IMR-90 (cell line): Measurements from ENCODE around the gene COL25A1. TPM values are rescaled to one million over a fixed set of nuclear protein-coding genes. Genes with fewer than 3 reads are reported as not detected.

Experiments
- ATAC-seq: fragments of 200-7000 bp; cut with Tn5 transposase; 2 replicates; pipeline ENCODE4 v1.9.1; 2020; ENCODE audit warnings: low read depth, mild to moderate bottlenecking, moderate library complexity
- BruUV-seq: library from RNA; stranded (reverse); fragments of 400-500 nt; replicated peaks from 2 replicates; lab custom pipeline; 2021; lab: Mats Ljungman, UMichigan
- CTCF ChIA-PET: fragments of 300-600 bp; formaldehyde crosslinking; extraction: SDS; loops from one replicate; lab custom pipeline; 2021; ENCODE audit warnings: antibody characterized with exemption; lab: Yijun Ruan, JAX
- POLR2A ChIA-PET: fragments of 300-600 bp; sonication (Branson Sonifier 250); formaldehyde crosslinking; loops from one replicate; lab custom pipeline; 2022; ENCODE audit warnings: antibody characterized with exemption; ENCODE audit not compliant: unreplicated experiment; lab: Charles Lee
- DNase-seq: peaks from one replicate; pipeline ENCODE4 v3.0.0; 2013
- H2AFZ ChIP-seq: replicated peaks from 2 replicates; pipeline ENCODE3; 2013; ENCODE audit warnings: low read length, mild to moderate bottlenecking; ENCODE audit not compliant: poor library complexity
- H2AK5ac ChIP-seq: 2 replicates; pipeline ENCODE4 v1.6.1; 2013; ENCODE audit warnings: low read depth, low read length, inconsistent platforms
- H2AK9ac ChIP-seq: replicated peaks from 2 replicates; pipeline ENCODE3; 2013; ENCODE audit warnings: mild to moderate bottlenecking, low read depth, low read length, moderate library complexity; ENCODE audit not compliant: poor library complexity
- H2BK120ac ChIP-seq: 2 replicates; pipeline ENCODE4 v1.6.1; 2013; ENCODE audit warnings: low read depth, low read length, inconsistent platforms
- H2BK15ac ChIP-seq: 3 replicates; pipeline ENCODE4 v1.6.1; 2013; ENCODE audit warnings: low read depth, low read length, inconsistent platforms
- H2BK20ac ChIP-seq: 2 replicates; pipeline ENCODE4 v1.6.1; 2013; ENCODE audit warnings: low read depth, mild to moderate bottlenecking, inconsistent platforms, low read length, moderate library complexity
- H2BK5ac ChIP-seq: 2 replicates; pipeline ENCODE4 v1.6.1; 2013; ENCODE audit warnings: mild to moderate bottlenecking, low read depth, low read length, inconsistent platforms; ENCODE audit not compliant: poor library complexity, severe bottlenecking
- H3K14ac ChIP-seq: replicated peaks from 2 replicates; pipeline ENCODE4 v1.6.1; 2013; ENCODE audit warnings: low read depth, low read length, inconsistent platforms
- H3K18ac ChIP-seq: 2 replicates; pipeline ENCODE4 v1.6.1; 2013; ENCODE audit warnings: low read depth, low read length, control low read depth
- H3K23ac ChIP-seq: 2 replicates; pipeline ENCODE4 v1.6.1; 2013; ENCODE audit warnings: low read depth, low read length, inconsistent platforms
- H3K27ac ChIP-seq: 2 replicates; pipeline ENCODE4 v1.5.1; 2013; ENCODE audit warnings: mild to moderate bottlenecking, control low read depth, low read length; ENCODE audit not compliant: insufficient read depth
- H3K27me3 ChIP-seq: 2 replicates; pipeline ENCODE4 v1.6.1; 2013; ENCODE audit warnings: low read length; ENCODE audit not compliant: control insufficient read depth, insufficient read depth
- H3K36me3 ChIP-seq: 2 replicates; pipeline ENCODE4 v1.6.1; 2013; ENCODE audit warnings: low read length, mixed read lengths; ENCODE audit not compliant: control insufficient read depth, insufficient read depth
- H3K4ac ChIP-seq: 2 replicates; pipeline ENCODE4 v1.6.1; 2013; ENCODE audit warnings: low read depth, low read length, inconsistent platforms
- H3K4me1 ChIP-seq: 2 replicates; pipeline ENCODE4 v1.6.1; 2013; ENCODE audit warnings: low read length, mixed read lengths; ENCODE audit not compliant: control insufficient read depth, insufficient read depth
- H3K4me2 ChIP-seq: 2 replicates; pipeline ENCODE4 v1.6.1; 2013; ENCODE audit warnings: low read depth, mild to moderate bottlenecking, control low read depth, low read length, moderate library complexity
- H3K4me3 ChIP-seq: 2 replicates; pipeline ENCODE4 v1.5.1; 2013; ENCODE audit warnings: low read depth, mild to moderate bottlenecking, control low read depth, low read length, moderate library complexity; ENCODE audit not compliant: insufficient read depth
- H3K56ac ChIP-seq: 2 replicates; pipeline ENCODE4 v1.6.1; 2013; ENCODE audit warnings: low read length, inconsistent platforms; ENCODE audit not compliant: insufficient read depth; ENCODE audit errors: extremely low read depth
- H3K79me1 ChIP-seq, 2 experiments: 2 replicates each; pipeline ENCODE4 v1.6.1; 2013; ENCODE audit warnings: low read length in 2 of 2, inconsistent platforms in 1 of 2, low read depth in 1 of 2
- H3K9ac ChIP-seq: 2 replicates; pipeline ENCODE4 v1.6.1; 2013; ENCODE audit warnings: low read depth, low read length, control low read depth
- H3K9me1 ChIP-seq: 2 replicates; pipeline ENCODE4 v1.6.1; 2013; ENCODE audit warnings: low read length, inconsistent platforms; ENCODE audit not compliant: insufficient read depth
- H3K9me3 ChIP-seq: 2 replicates; pipeline ENCODE4 v1.6.1; 2013; ENCODE audit warnings: low read length; ENCODE audit not compliant: control insufficient read depth, insufficient read depth
- H4K20me1 ChIP-seq: 2 replicates; pipeline ENCODE4 v1.6.1; 2013; ENCODE audit warnings: low read length, inconsistent platforms; ENCODE audit not compliant: insufficient read depth
- H4K5ac ChIP-seq: 2 replicates; pipeline ENCODE4 v1.6.1; 2013; ENCODE audit warnings: mild to moderate bottlenecking, low read depth, low read length, control low read depth
- H4K8ac ChIP-seq, 2 experiments: 2 replicates each; pipeline ENCODE4 v1.6.1; 2013; ENCODE audit warnings: low read depth in 2 of 2, low read length in 2 of 2, control low read depth in 1 of 2, inconsistent platforms in 1 of 2
- H4K91ac ChIP-seq: 2 replicates; pipeline ENCODE4 v1.6.1; 2013; ENCODE audit warnings: low read depth, low read length, inconsistent platforms; ENCODE audit not compliant: insufficient read depth
- BHLHE40 ChIP-seq: fragments of 150-350 bp; IDR thresholded peaks from 2 replicates; pipeline ENCODE4 v1.6.1; 2016; ENCODE audit warnings: mild to moderate bottlenecking, low read depth, low read length
- FOS ChIP-seq: fragments of 150-350 bp; IDR thresholded peaks from 2 replicates; pipeline ENCODE4 v1.6.1; 2016; ENCODE audit warnings: low read depth, low read length
- MAFK ChIP-seq: IDR thresholded peaks from 2 replicates; pipeline ENCODE4 v1.6.1; 2012; ENCODE audit warnings: low read depth, low read length, improper control_type of control experiment
- MXI1 ChIP-seq: IDR thresholded peaks from 2 replicates; pipeline ENCODE4 v1.6.1; 2012; ENCODE audit warnings: low read depth, mild to moderate bottlenecking, low read length, moderate library complexity, borderline replicate concordance
- NFE2L2 ChIP-seq: fragments of 150-350 bp; IDR thresholded peaks from 2 replicates; pipeline ENCODE4 v1.6.1; 2016; ENCODE audit warnings: low read depth, mild to moderate bottlenecking, low read length
- POLR2A ChIP-seq: IDR thresholded peaks from 2 replicates; pipeline ENCODE4 v1.6.1; 2012; ENCODE audit warnings: mild to moderate bottlenecking, low read depth, low read length
- RAD21 ChIP-seq: IDR thresholded peaks from 2 replicates; pipeline ENCODE4 v1.6.1; 2012; ENCODE audit warnings: low read length, improper control_type of control experiment
- RCOR1 ChIP-seq: IDR thresholded peaks from 2 replicates; pipeline ENCODE4 v1.6.1; 2012; ENCODE audit warnings: mild to moderate bottlenecking, low read length, improper control_type of control experiment; ENCODE audit not compliant: insufficient replicate concordance
- RFX5 ChIP-seq: IDR thresholded peaks from 2 replicates; pipeline ENCODE4 v1.8.0; 2012; ENCODE audit warnings: low read depth, mild to moderate bottlenecking, low read length, moderate library complexity
- USF2 ChIP-seq: fragments of 150-350 bp; IDR thresholded peaks from 2 replicates; pipeline ENCODE4 v1.6.1; 2017; ENCODE audit warnings: mild to moderate bottlenecking, antibody characterized with exemption, low read length, low read depth
- dilution Hi-C: fragments of 300-500 bp; cut with HindIII; formaldehyde crosslinking; loops from one replicate; pipeline ENCODE4 v1.14.3; 2018; ENCODE audit warnings: low sequenced_read_pairs; ENCODE audit not compliant: unreplicated experiment
- in situ Hi-C: fragments of 300-500 bp; cut with MboI; formaldehyde crosslinking; loops from 3 replicates; pipeline ENCODE4 v1.14.3; 2019; ENCODE audit warnings: low sequenced_read_pairs, inconsistent platforms, mixed read lengths
- intact Hi-C: fragments of 100-400 bp; cut with micrococcal nuclease; formaldehyde crosslinking; loops from 2 replicates; pipeline ENCODE4 v1.10.0; 2022
- polyA plus RNA-seq, 3 experiments: library from polyadenylated mRNA; depleted of rRNA; stranded (reverse); fragments of >200 nt; gene quantifications; 2 replicates each; pipeline ENCODE4 v1.2.3, GENCODE V29; 2012; ENCODE audit warnings: low replicate concordance in 1 of 3
- total RNA-seq: library from RNA; depleted of rRNA; stranded (reverse); fragments of >200 nt; gene quantifications from 2 replicates; pipeline ENCODE4 v1.2.3, GENCODE V29; 2012
- TF ChIP-seq, protein P1 (sequence below): fragments of 150-350 bp; IDR thresholded peaks from 2 replicates; pipeline ENCODE4 v1.6.1; 2016; ENCODE audit warnings: low read depth, mild to moderate bottlenecking, low read length, moderate library complexity, borderline replicate concordance

Gene COL25A1
- total and polyA plus RNA-seq, 2 of the 4 experiments (the other 2 are of a cell fraction) = under 0.01 to 0.05 TPM

DNA sequence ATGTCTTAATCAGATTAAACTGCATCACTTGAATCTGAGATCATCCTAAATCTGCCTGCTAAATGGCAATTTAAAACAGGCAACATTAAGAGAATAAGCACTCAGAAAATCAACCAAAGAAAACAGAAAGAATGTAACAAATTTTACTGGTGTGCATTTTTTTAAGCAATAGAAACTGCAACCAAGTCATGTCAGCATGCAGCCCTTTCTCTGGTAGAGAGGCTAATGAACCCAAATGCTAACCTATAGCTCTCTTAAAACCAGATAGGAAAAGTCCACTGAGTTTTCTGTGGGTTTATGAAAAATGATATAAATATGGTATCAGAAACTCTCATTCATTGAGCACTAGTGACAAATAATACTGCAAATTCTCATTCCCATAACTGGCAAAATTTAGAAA is 35.6 kb downstream of the COL25A1 start:
- Histone ChIP-seq H2BK15ac (no peak overlapping the region), H2BK120ac (no peak overlapping the region), H3K79me1 (no peaks in the 10 kb centered on the region), H4K91ac (no peak overlapping the region), H2BK20ac (no peak overlapping the region), H3K14ac (no peak overlapping the region), H3K18ac (no peak overlapping the region), H3K9ac (no peak overlapping the region), H4K20me1 (no peaks in the 10 kb centered on the region), H3K23ac (no peak overlapping the region), H2AK5ac (no peak overlapping the region), H2BK5ac (no peak overlapping the region), H3K27ac (no peak overlapping the region), H3K9me3 (no peaks in the 10 kb centered on the region), H3K4me3 (no peak overlapping the region), H3K4me1 (no peaks in the 10 kb centered on the region), H3K27me3 (no peaks in the 10 kb centered on the region; the same call in 1 of the 2 replicates), H3K4ac (no peak overlapping the region), H2AK9ac (no peak overlapping the region), H3K9me1 (no peaks in the 10 kb centered on the region), H3K4me2 (no peak overlapping the region), H2AFZ (no peak overlapping the region), H4K5ac (no peak overlapping the region), H3K36me3 (no peaks in the 10 kb centered on the region), H4K8ac (no peak overlapping the region), H3K56ac (no peak overlapping the region)
- ATAC-seq = no peak
- ChIA-PET CTCF (no interaction called here), POLR2A (no interaction called here)
- no TSS peak for BruUV-seq
- no peak for TF ChIP-seq BHLHE40
- TF ChIP-seq USF2 = no peak
- no peak for TF ChIP-seq MXI1
- no peak for TF ChIP-seq FOS
- TF ChIP-seq POLR2A = no peak
- TF ChIP-seq NFE2L2 = no peak
- no peak for TF ChIP-seq RAD21
- no peak for TF ChIP-seq RFX5
- TF ChIP-seq, protein P1, sequence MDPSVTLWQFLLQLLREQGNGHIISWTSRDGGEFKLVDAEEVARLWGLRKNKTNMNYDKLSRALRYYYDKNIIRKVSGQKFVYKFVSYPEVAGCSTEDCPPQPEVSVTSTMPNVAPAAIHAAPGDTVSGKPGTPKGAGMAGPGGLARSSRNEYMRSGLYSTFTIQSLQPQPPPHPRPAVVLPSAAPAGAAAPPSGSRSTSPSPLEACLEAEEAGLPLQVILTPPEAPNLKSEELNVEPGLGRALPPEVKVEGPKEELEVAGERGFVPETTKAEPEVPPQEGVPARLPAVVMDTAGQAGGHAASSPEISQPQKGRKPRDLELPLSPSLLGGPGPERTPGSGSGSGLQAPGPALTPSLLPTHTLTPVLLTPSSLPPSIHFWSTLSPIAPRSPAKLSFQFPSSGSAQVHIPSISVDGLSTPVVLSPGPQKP = no peak
- no peak for TF ChIP-seq RCOR1
- no peak for TF ChIP-seq MAFK
- in situ Hi-C loops (no loop called here), dilution Hi-C loops (no loop called here), intact Hi-C loops (no loop called here)
- DNase-seq = no peak
